Keratinocyte (primary cell): Measurements from ENCODE around the gene CPED1. TPM values are rescaled to one million over a fixed set of nuclear protein-coding genes. Genes with fewer than 3 reads are reported as not detected.

Experiments
- DNase-seq: peaks from one replicate; pipeline ENCODE4 v3.0.0-alpha.2; 2011; ENCODE audit warnings: low read depth, missing footprints, low spot score
- FAIRE-seq: peaks from 2 replicates; lab custom pipeline; 2011; peaks lifted over from hg19 to GRCh38; lab: Jason Lieb, UNC
- H2AFZ ChIP-seq: 2 replicates; pipeline ENCODE4 v1.6.0; 2012; ENCODE audit warnings: low read length, control low read depth, inconsistent platforms; ENCODE audit not compliant: control insufficient read depth
- H3K27ac ChIP-seq: 2 replicates; pipeline ENCODE4 v1.5.1; 2011; ENCODE audit warnings: low read length; ENCODE audit not compliant: control insufficient read depth, insufficient read depth
- H3K27me3 ChIP-seq: 3 replicates; pipeline ENCODE4 v1.6.0; 2011; ENCODE audit warnings: low read length; ENCODE audit not compliant: control insufficient read depth, insufficient read depth; ENCODE audit errors: extremely low read depth
- H3K36me3 ChIP-seq, 2 experiments: 2 replicates in 1 of 2; 3 replicates in 1 of 2; pipeline ENCODE4 v1.5.1; 2011; ENCODE audit warnings: low read length in 2 of 2, mild to moderate bottlenecking in 1 of 2; ENCODE audit not compliant: control insufficient read depth in 2 of 2, insufficient read depth in 2 of 2; ENCODE audit errors: extremely low read depth in 1 of 2
- H3K4me1 ChIP-seq: 3 replicates; pipeline ENCODE4 v1.5.1; 2011; ENCODE audit warnings: low read length; ENCODE audit not compliant: control insufficient read depth, insufficient read depth; ENCODE audit errors: extremely low read depth
- H3K4me2 ChIP-seq: 3 replicates; pipeline ENCODE4 v1.6.0; 2011; ENCODE audit warnings: low read depth, low read length; ENCODE audit not compliant: control insufficient read depth, insufficient read depth; ENCODE audit errors: extremely low read depth
- H3K4me3 ChIP-seq, 3 experiments: fragments of 200-600 bp in 1 of 3; sonication (generic) in 1 of 3; 2 replicates in 2 of 3; 3 replicates in 1 of 3; pipeline ENCODE4 v1.5.1; 2011 to 2016; ENCODE audit warnings: low read length in 3 of 3, mild to moderate bottlenecking in 3 of 3, control low read depth in 2 of 3, inconsistent platforms in 1 of 3, low read depth in 1 of 3, mixed read lengths in 1 of 3, mixed run types in 1 of 3, moderate library complexity in 1 of 3; ENCODE audit not compliant: control insufficient read depth in 2 of 3, insufficient read depth in 2 of 3; ENCODE audit errors: extremely low read depth in 1 of 3
- H3K79me2 ChIP-seq: 2 replicates; pipeline ENCODE4 v1.6.0; 2012; ENCODE audit warnings: low read length; ENCODE audit not compliant: control insufficient read depth, insufficient read depth
- H3K9ac ChIP-seq: 3 replicates; pipeline ENCODE4 v1.6.0; 2011; ENCODE audit warnings: low read length; ENCODE audit not compliant: control insufficient read depth, insufficient read depth; ENCODE audit errors: extremely low read depth
- H3K9me1 ChIP-seq: 3 replicates; pipeline ENCODE4 v1.6.0; 2011; ENCODE audit warnings: low read length; ENCODE audit not compliant: control insufficient read depth, insufficient read depth; ENCODE audit errors: extremely low read depth
- H3K9me3 ChIP-seq: 2 replicates; pipeline ENCODE4 v1.5.1; 2012; ENCODE audit warnings: low read depth, low read length; ENCODE audit not compliant: control insufficient read depth
- H4K20me1 ChIP-seq: 3 replicates; pipeline ENCODE4 v1.6.0; 2011; ENCODE audit warnings: low read length; ENCODE audit not compliant: control insufficient read depth, insufficient read depth; ENCODE audit errors: extremely low read depth
- CTCF ChIP-seq, 3 experiments: IDR thresholded peaks in 1 of 3; conservative IDR thresholded peaks in 1 of 3; optimal IDR thresholded peaks in 1 of 3; 2 replicates in 2 of 3; 3 replicates in 1 of 3; pipeline versions ENCODE3 to v1.5.1; 2011; ENCODE audit warnings: low read length in 3 of 3, mild to moderate bottlenecking in 3 of 3, moderate library complexity in 2 of 3, control low read depth in 1 of 3, inconsistent platforms in 1 of 3; ENCODE audit not compliant: insufficient read depth in 2 of 3; ENCODE audit errors: extremely low read depth in 1 of 3
- EZH2 ChIP-seq: IDR thresholded peaks from one replicate; pipeline ENCODE4 v1.6.1; 2012; ENCODE audit warnings: inconsistent platforms, mild to moderate bottlenecking, low read length, moderate library complexity
- dilution Hi-C: fragments of 300-500 bp; cut with MboI; formaldehyde crosslinking; loops from one replicate; pipeline ENCODE4 v1.7.0; 2020; ENCODE audit warnings: low sequenced_read_pairs; ENCODE audit not compliant: extremely low pct_ligation_motif_present
- polyA plus RNA-seq, 5 experiments: library from polyadenylated mRNA; depleted of rRNA in 3 of 5; stranded (reverse) in 3 of 5; stranded (forward) in 1 of 5; unstranded in 1 of 5; fragments of >200 nt; gene quantifications; 1 replicate in 1 of 5; 2 replicates in 3 of 5; 3 replicates in 1 of 5; pipeline versions ENCODE4 v1.2.1 to v1.2.3, GENCODE V29; 2011 to 2012; ENCODE audit warnings: missing spikeins in 2 of 5, low read depth in 1 of 5, low replicate concordance in 1 of 5

CPED1 gene
- polyA plus RNA-seq, 1 donor (not counting 4 experiments of a cell fraction or from before 2014, with no cell fraction given), result 0.62 TPM

- dilution Hi-C loops, result no loop called here
- Histone ChIP-seq H3K4me2 (no peak overlapping the region), H3K79me2 (no peaks in the 10 kb centered on the region), H3K4me1 (no peaks in the 10 kb centered on the region), H3K27me3 (no peaks in the 10 kb centered on the region), H3K9me1 (no peaks in the 10 kb centered on the region), H4K20me1 (no peaks in the 10 kb centered on the region), H3K9me3 (no peaks in the 10 kb centered on the region), H3K36me3 (no peaks in the 10 kb centered on the region), H3K27ac (no peak overlapping the region), H2AFZ (no peak overlapping the region), H3K9ac (no peak overlapping the region), H3K4me3 (no peak overlapping the region)
- TF ChIP-seq CTCF (optimal IDR thresholded peaks at IDR 0.05 in 1 of 3, IDR thresholded peaks at IDR 0.05 in 1 of 3, conservative IDR thresholded peaks at IDR 0.05 in 1 of 3; ENCODE audit: extremely low read depth in 1 of 3, insufficient read depth in 2 of 3, low read length in 3 of 3) (no peak), EZH2 (no peak)
- DNase-seq, result no peak
- no peak for FAIRE-seq
These were observed 199.2 kb downstream of the CPED1 start for GRCh38 chr7:121187676-121188075.

DNA sequence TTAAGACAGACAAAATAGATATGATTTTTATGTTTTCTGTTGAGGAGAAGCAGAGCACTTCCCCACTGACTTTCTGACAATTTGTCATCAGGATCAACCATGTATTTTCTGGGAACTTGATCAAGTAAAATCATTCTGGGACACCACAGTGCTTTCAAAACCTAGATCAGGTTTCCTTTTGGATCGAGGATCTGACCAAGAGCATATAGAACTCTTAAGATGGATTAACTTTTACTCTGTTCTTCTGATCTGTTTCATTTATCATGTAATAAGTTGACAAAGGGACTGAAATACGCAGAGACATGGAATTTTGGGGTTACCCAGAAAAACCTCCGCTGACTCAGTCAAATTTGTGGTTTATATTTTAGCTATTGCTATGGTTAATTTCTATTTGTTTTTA, 204.3 kb downstream of the CPED1 start:
- Histone ChIP-seq H3K79me2 (no peaks in the 10 kb centered on the region), H3K27me3 (no peaks in the 10 kb centered on the region), H3K9ac (no peak overlapping the region), H3K9me3 (no peaks in the 10 kb centered on the region), H3K27ac (no peak overlapping the region), H3K36me3 (no peaks in the 10 kb centered on the region), H3K4me2 (no peak overlapping the region), H3K4me1 (no peaks in the 10 kb centered on the region), H2AFZ (no peak overlapping the region), H3K9me1 (no peaks in the 10 kb centered on the region), H3K4me3 (no peak overlapping the region), H4K20me1 (no peaks in the 10 kb centered on the region)
- dilution Hi-C loops, result no loop called here
- FAIRE-seq (no peak), DNase-seq (no peak)
- no peak for TF ChIP-seq CTCF (optimal IDR thresholded peaks at IDR 0.05 in 1 of 3, IDR thresholded peaks at IDR 0.05 in 1 of 3, conservative IDR thresholded peaks at IDR 0.05 in 1 of 3; ENCODE audit: extremely low read depth in 1 of 3, insufficient read depth in 2 of 3, low read length in 3 of 3)
